Keratinocyte (primary cell): ENCODE data around the gene PTPRD. TPM values are rescaled to one million over a fixed set of nuclear protein-coding genes. Genes with fewer than 3 reads are reported as not detected.

Source experiments
- DNase-seq: peaks from one replicate; pipeline ENCODE4 v3.0.0-alpha.2; 2011; ENCODE audit warnings: low read depth, missing footprints, low spot score
- FAIRE-seq: peaks from 2 replicates; lab custom pipeline; 2011; peaks lifted over from hg19 to GRCh38; lab: Jason Lieb, UNC
- H2AFZ ChIP-seq: 2 replicates; pipeline ENCODE4 v1.6.0; 2012; ENCODE audit warnings: low read length, control low read depth, inconsistent platforms; ENCODE audit not compliant: control insufficient read depth
- H3K27ac ChIP-seq: 2 replicates; pipeline ENCODE4 v1.5.1; 2011; ENCODE audit warnings: low read length; ENCODE audit not compliant: control insufficient read depth, insufficient read depth
- H3K27me3 ChIP-seq: 3 replicates; pipeline ENCODE4 v1.6.0; 2011; ENCODE audit warnings: low read length; ENCODE audit not compliant: control insufficient read depth, insufficient read depth; ENCODE audit errors: extremely low read depth
- H3K36me3 ChIP-seq, 2 experiments: 2 replicates in 1 of 2; 3 replicates in 1 of 2; pipeline ENCODE4 v1.5.1; 2011; ENCODE audit warnings: low read length in 2 of 2, mild to moderate bottlenecking in 1 of 2; ENCODE audit not compliant: control insufficient read depth in 2 of 2, insufficient read depth in 2 of 2; ENCODE audit errors: extremely low read depth in 1 of 2
- H3K4me1 ChIP-seq: 3 replicates; pipeline ENCODE4 v1.5.1; 2011; ENCODE audit warnings: low read length; ENCODE audit not compliant: control insufficient read depth, insufficient read depth; ENCODE audit errors: extremely low read depth
- H3K4me2 ChIP-seq: 3 replicates; pipeline ENCODE4 v1.6.0; 2011; ENCODE audit warnings: low read depth, low read length; ENCODE audit not compliant: control insufficient read depth, insufficient read depth; ENCODE audit errors: extremely low read depth
- H3K4me3 ChIP-seq, 3 experiments: fragments of 200-600 bp in 1 of 3; sonication (generic) in 1 of 3; 2 replicates in 2 of 3; 3 replicates in 1 of 3; pipeline ENCODE4 v1.5.1; 2011 to 2016; ENCODE audit warnings: low read length in 3 of 3, mild to moderate bottlenecking in 3 of 3, control low read depth in 2 of 3, inconsistent platforms in 1 of 3, low read depth in 1 of 3, mixed read lengths in 1 of 3, mixed run types in 1 of 3, moderate library complexity in 1 of 3; ENCODE audit not compliant: control insufficient read depth in 2 of 3, insufficient read depth in 2 of 3; ENCODE audit errors: extremely low read depth in 1 of 3
- H3K79me2 ChIP-seq: 2 replicates; pipeline ENCODE4 v1.6.0; 2012; ENCODE audit warnings: low read length; ENCODE audit not compliant: control insufficient read depth, insufficient read depth
- H3K9ac ChIP-seq: 3 replicates; pipeline ENCODE4 v1.6.0; 2011; ENCODE audit warnings: low read length; ENCODE audit not compliant: control insufficient read depth, insufficient read depth; ENCODE audit errors: extremely low read depth
- H3K9me1 ChIP-seq: 3 replicates; pipeline ENCODE4 v1.6.0; 2011; ENCODE audit warnings: low read length; ENCODE audit not compliant: control insufficient read depth, insufficient read depth; ENCODE audit errors: extremely low read depth
- H3K9me3 ChIP-seq: 2 replicates; pipeline ENCODE4 v1.5.1; 2012; ENCODE audit warnings: low read depth, low read length; ENCODE audit not compliant: control insufficient read depth
- H4K20me1 ChIP-seq: 3 replicates; pipeline ENCODE4 v1.6.0; 2011; ENCODE audit warnings: low read length; ENCODE audit not compliant: control insufficient read depth, insufficient read depth; ENCODE audit errors: extremely low read depth
- CTCF ChIP-seq, 3 experiments: IDR thresholded peaks in 1 of 3; conservative IDR thresholded peaks in 1 of 3; optimal IDR thresholded peaks in 1 of 3; 2 replicates in 2 of 3; 3 replicates in 1 of 3; pipeline versions ENCODE3 to v1.5.1; 2011; ENCODE audit warnings: low read length in 3 of 3, mild to moderate bottlenecking in 3 of 3, moderate library complexity in 2 of 3, control low read depth in 1 of 3, inconsistent platforms in 1 of 3; ENCODE audit not compliant: insufficient read depth in 2 of 3; ENCODE audit errors: extremely low read depth in 1 of 3
- EZH2 ChIP-seq: IDR thresholded peaks from one replicate; pipeline ENCODE4 v1.6.1; 2012; ENCODE audit warnings: inconsistent platforms, mild to moderate bottlenecking, low read length, moderate library complexity
- dilution Hi-C: fragments of 300-500 bp; cut with MboI; formaldehyde crosslinking; loops from one replicate; pipeline ENCODE4 v1.7.0; 2020; ENCODE audit warnings: low sequenced_read_pairs; ENCODE audit not compliant: extremely low pct_ligation_motif_present
- polyA plus RNA-seq, 5 experiments: library from polyadenylated mRNA; depleted of rRNA in 3 of 5; stranded (reverse) in 3 of 5; stranded (forward) in 1 of 5; unstranded in 1 of 5; fragments of >200 nt; gene quantifications; 1 replicate in 1 of 5; 2 replicates in 3 of 5; 3 replicates in 1 of 5; pipeline versions ENCODE4 v1.2.1 to v1.2.3, GENCODE V29; 2011 to 2012; ENCODE audit warnings: missing spikeins in 2 of 5, low read depth in 1 of 5, low replicate concordance in 1 of 5

PTPRD gene
- polyA plus RNA-seq, 1 donor (not counting 4 experiments of a cell fraction or from before 2014, with no cell fraction given), result 0.10 TPM

- H2AFZ ChIP-seq, result no peak overlapping the region
- H3K4me2 ChIP-seq, result peak overlapping the region; percentile 58
- H3K79me2 ChIP-seq, result no peaks in the 10 kb centered on the region
- H3K27me3 ChIP-seq, result no peaks in the 10 kb centered on the region
- no peak overlapping the region for H3K27ac ChIP-seq
- TF ChIP-seq EZH2 (no peak), CTCF (optimal IDR thresholded peaks at IDR 0.05 in 1 of 3, IDR thresholded peaks at IDR 0.05 in 1 of 3, conservative IDR thresholded peaks at IDR 0.05 in 1 of 3; ENCODE audit: extremely low read depth in 1 of 3, insufficient read depth in 2 of 3, low read length in 3 of 3) (no peak)
- H3K9me1 ChIP-seq, result no peaks in the 10 kb centered on the region
- H3K4me1 ChIP-seq, result no peaks in the 10 kb centered on the region
- H3K4me3 ChIP-seq, result peak overlapping the region in 2 of 3 experiments; percentile 21 to 63
- H3K36me3 ChIP-seq, result no peaks in the 10 kb centered on the region
- dilution Hi-C loops, result no loop called here
- H4K20me1 ChIP-seq, result no peaks in the 10 kb centered on the region
- H3K9me3 ChIP-seq, result no peaks in the 10 kb centered on the region
- FAIRE-seq, result no peak
- H3K9ac ChIP-seq, result no peak overlapping the region
- DNase-seq, result no peak
Observed at GRCh38 chr9:10208691-10209069, 404.1 kb downstream of the PTPRD start.

DNA sequence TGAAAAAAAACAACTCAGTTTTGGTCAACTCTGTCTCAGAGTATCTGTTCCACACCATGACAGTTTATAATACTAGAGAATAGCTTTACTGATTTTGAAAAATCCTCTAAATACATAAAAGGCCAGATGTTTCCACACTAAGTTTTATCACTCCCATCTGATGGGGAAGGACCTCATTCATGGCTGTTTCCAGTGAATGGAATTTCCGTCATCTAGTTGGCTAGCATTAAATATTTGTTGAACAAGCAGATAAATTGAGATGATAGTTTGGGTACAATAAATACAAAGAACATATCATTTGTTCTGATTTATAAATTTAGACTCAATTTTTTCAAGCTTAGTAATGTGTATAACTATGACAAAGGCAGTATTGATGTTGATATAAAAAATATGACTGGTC lies 408.5 kb downstream of the PTPRD start:
- Histone ChIP-seq H4K20me1 (no peaks in the 10 kb centered on the region), H3K9me1 (no peaks in the 10 kb centered on the region), H3K9me3 (no peaks in the 10 kb centered on the region), H3K27ac (no peak overlapping the region), H3K4me2 (no peak overlapping the region), H3K4me3 (no peak overlapping the region), H3K79me2 (no peaks in the 10 kb centered on the region), H2AFZ (no peak overlapping the region), H3K27me3 (no peaks in the 10 kb centered on the region), H3K9ac (no peak overlapping the region), H3K4me1 (no peaks in the 10 kb centered on the region), H3K36me3 (no peaks in the 10 kb centered on the region)
- dilution Hi-C loops, result no loop called here
- FAIRE-seq (no peak), DNase-seq (no peak)
- no peak for TF ChIP-seq EZH2
- TF ChIP-seq CTCF (optimal IDR thresholded peaks at IDR 0.05 in 1 of 3, IDR thresholded peaks at IDR 0.05 in 1 of 3, conservative IDR thresholded peaks at IDR 0.05 in 1 of 3; ENCODE audit: extremely low read depth in 1 of 3, insufficient read depth in 2 of 3, low read length in 3 of 3), result no peak
